H1 (cell line): Measurements from ENCODE around the gene C1orf21. TPM values are rescaled to one million over a fixed set of nuclear protein-coding genes. Genes with fewer than 3 reads are reported as not detected.

ENCODE experiments used
- CTCF ChIA-PET: fragments of 300-600 bp; sonication (Branson Sonifier 250); formaldehyde crosslinking; loops from one replicate; lab custom pipeline; 2021; ENCODE audit not compliant: partially characterized antibody; lab: Charles Lee
- POLR2A ChIA-PET: fragments of 300-600 bp; sonication (Branson Sonifier 250); formaldehyde crosslinking; loops from one replicate; lab custom pipeline; 2021; ENCODE audit warnings: inconsistent platforms; ENCODE audit not compliant: partially characterized antibody; lab: Charles Lee
- DNase-seq, 2 experiments: peaks; one replicate each; pipeline versions ENCODE4 v3.0.0 to v3.0.0-alpha.2; 2010 to 2022; ENCODE audit warnings: low spot score in 2 of 2, low read depth in 1 of 2, mixed read lengths in 1 of 2
- FAIRE-seq: peaks from 2 replicates; lab custom pipeline; 2011; peaks lifted over from hg19 to GRCh38; lab: Jason Lieb, UNC
- H2AFZ ChIP-seq: 2 replicates; pipeline ENCODE4 v1.8.1; 2012; ENCODE audit warnings: low read length, inconsistent platforms
- H2AK5ac ChIP-seq: 2 replicates; pipeline ENCODE4 v1.6.1; 2013; ENCODE audit warnings: low read depth, low read length
- H2BK120ac ChIP-seq: replicated peaks from 2 replicates; pipeline ENCODE3; 2013; ENCODE audit warnings: low read depth, low read length, inconsistent platforms
- H2BK12ac ChIP-seq: 2 replicates; pipeline ENCODE4 v1.6.1; 2013; ENCODE audit warnings: low read depth, low read length
- H2BK15ac ChIP-seq: 2 replicates; pipeline ENCODE4 v1.6.1; 2013; ENCODE audit warnings: low read length
- H2BK20ac ChIP-seq: 2 replicates; pipeline ENCODE4 v1.6.1; 2013; ENCODE audit warnings: low read length
- H2BK5ac ChIP-seq: 2 replicates; pipeline ENCODE4 v1.6.1; 2013; ENCODE audit warnings: low read depth, low read length
- H3K14ac ChIP-seq: 2 replicates; pipeline ENCODE4 v1.6.1; 2013; ENCODE audit warnings: inconsistent platforms; ENCODE audit not compliant: insufficient read length
- H3K18ac ChIP-seq: 2 replicates; pipeline ENCODE4 v1.6.1; 2013; ENCODE audit warnings: low read length; ENCODE audit errors: extremely low read depth
- H3K23ac ChIP-seq: 2 replicates; pipeline ENCODE4 v1.6.1; 2013; ENCODE audit warnings: inconsistent platforms; ENCODE audit not compliant: insufficient read length
- H3K23me2 ChIP-seq: 2 replicates; pipeline ENCODE4 v1.6.1; 2013; ENCODE audit warnings: low read depth, low read length
- H3K27ac ChIP-seq: 2 replicates; pipeline ENCODE4 v1.6.1; 2011; ENCODE audit warnings: low read depth, low read length, inconsistent platforms
- H3K27me3 ChIP-seq, 4 experiments: replicated peaks in 1 of 4; 1 replicate in 1 of 4; 2 replicates in 3 of 4; pipeline versions ENCODE4 v1.6.1 to v1.8.1; 2011 to 2013; ENCODE audit warnings: low read length in 3 of 4, mild to moderate bottlenecking in 3 of 4, inconsistent platforms in 2 of 4, mixed read lengths in 2 of 4, moderate library complexity in 1 of 4; ENCODE audit not compliant: control insufficient read depth in 3 of 4, insufficient read depth in 3 of 4; ENCODE audit errors: extremely low read depth in 1 of 4
- H3K36me3 ChIP-seq, 4 experiments: 2 replicates each; pipeline versions ENCODE4 v1.6.1 to v1.8.1; 2011 to 2013; ENCODE audit warnings: mild to moderate bottlenecking in 4 of 4, low read length in 3 of 4, moderate library complexity in 2 of 4, control low read depth in 1 of 4, inconsistent platforms in 1 of 4; ENCODE audit not compliant: insufficient read depth in 4 of 4, control insufficient read depth in 2 of 4
- H3K4ac ChIP-seq: replicated peaks from 2 replicates; pipeline ENCODE3; 2013; ENCODE audit warnings: low read length, low read depth, mixed read lengths, inconsistent platforms; ENCODE audit not compliant: insufficient read length
- H3K4me1 ChIP-seq, 4 experiments: replicated peaks in 1 of 4; 1 replicate in 1 of 4; 2 replicates in 3 of 4; pipeline versions ENCODE4 v1.6.1 to v1.8.1; 2011 to 2013; ENCODE audit warnings: low read length in 3 of 4, inconsistent platforms in 2 of 4, mixed read lengths in 1 of 4; ENCODE audit not compliant: insufficient read depth in 4 of 4, control insufficient read depth in 3 of 4
- H3K4me2 ChIP-seq, 2 experiments: 2 replicates each; pipeline versions ENCODE4 v1.6.1 to v1.8.1; 2011 to 2013; ENCODE audit warnings: low read depth in 2 of 2, low read length in 2 of 2, control low read depth in 1 of 2, inconsistent platforms in 1 of 2, mild to moderate bottlenecking in 1 of 2; ENCODE audit not compliant: insufficient read depth in 1 of 2
- H3K4me3 ChIP-seq, 4 experiments: fragments of 200-600, 300-600 bp in 1 of 4; sonication (generic), shearing (Covaris generic), sonication (Bioruptor Twin) in 1 of 4; 2 replicates each; pipeline versions ENCODE4 v1.5.1 to v1.8.1; 2011 to 2016; ENCODE audit warnings: low read length in 4 of 4, low read depth in 3 of 4, control low read depth in 2 of 4, inconsistent platforms in 2 of 4, mild to moderate bottlenecking in 2 of 4, mixed read lengths in 1 of 4, moderate library complexity in 1 of 4; ENCODE audit not compliant: insufficient read depth in 2 of 4; ENCODE audit errors: extremely low read depth in 1 of 4
- H3K56ac ChIP-seq: replicated peaks from 2 replicates; pipeline ENCODE3; 2013; ENCODE audit warnings: low read depth, mild to moderate bottlenecking, mixed read lengths, low read length, inconsistent platforms; ENCODE audit not compliant: insufficient read length
- H3K79me1 ChIP-seq: 2 replicates; pipeline ENCODE4 v1.6.1; 2013; ENCODE audit warnings: low read depth, low read length, control low read depth
- H3K79me2 ChIP-seq, 2 experiments: 2 replicates each; pipeline versions ENCODE4 v1.6.1 to v1.8.1; 2012 to 2013; ENCODE audit warnings: low read length in 2 of 2, mild to moderate bottlenecking in 2 of 2, inconsistent platforms in 1 of 2; ENCODE audit not compliant: insufficient read depth in 2 of 2, control insufficient read depth in 1 of 2
- H3K9ac ChIP-seq, 4 experiments: replicated peaks in 1 of 4; 1 replicate in 1 of 4; 2 replicates in 3 of 4; pipeline versions ENCODE4 v1.6.1 to v1.8.1; 2011 to 2013; ENCODE audit warnings: low read depth in 3 of 4, low read length in 3 of 4, control low read depth in 2 of 4, mild to moderate bottlenecking in 2 of 4, moderate library complexity in 2 of 4, inconsistent platforms in 1 of 4; ENCODE audit errors: extremely low read depth in 1 of 4
- H3K9me3 ChIP-seq, 2 experiments: 2 replicates each; pipeline versions ENCODE4 v1.6.1 to v1.8.1; 2012 to 2013; ENCODE audit warnings: mild to moderate bottlenecking in 2 of 2, moderate library complexity in 2 of 2, control low read depth in 1 of 2, inconsistent platforms in 1 of 2, low read depth in 1 of 2, low read length in 1 of 2, mixed read lengths in 1 of 2; ENCODE audit not compliant: insufficient read depth in 2 of 2
- H4K20me1 ChIP-seq, 2 experiments: replicated peaks in 1 of 2; 2 replicates each; pipeline versions ENCODE3 to v1.8.1; 2011 to 2013; ENCODE audit warnings: inconsistent platforms in 2 of 2, low read length in 2 of 2, mild to moderate bottlenecking in 1 of 2; ENCODE audit not compliant: insufficient read depth in 2 of 2, control insufficient read depth in 1 of 2
- H4K5ac ChIP-seq: 2 replicates; pipeline ENCODE4 v1.6.1; 2013; ENCODE audit warnings: low read length, low read depth, mixed read lengths, inconsistent platforms; ENCODE audit not compliant: insufficient read length
- H4K8ac ChIP-seq: 2 replicates; pipeline ENCODE4 v1.8.0; 2013; ENCODE audit warnings: mild to moderate bottlenecking, moderate library complexity, low read length, inconsistent platforms; ENCODE audit not compliant: insufficient read depth; ENCODE audit errors: extremely low read depth
- H4K91ac ChIP-seq: replicated peaks from 2 replicates; pipeline ENCODE3; 2013; ENCODE audit warnings: low read length, mixed read lengths, inconsistent platforms; ENCODE audit not compliant: insufficient read length
- ASH2L ChIP-seq: fragments of 200-600, 300-600 bp; sonication (generic); IDR thresholded peaks from one replicate; pipeline ENCODE4 v1.7.1; 2017; ENCODE audit warnings: low read length
- ATF3 ChIP-seq: IDR thresholded peaks from 2 replicates; pipeline ENCODE4 v1.6.1; 2011; ENCODE audit warnings: low read depth, mild to moderate bottlenecking, low read length; ENCODE audit not compliant: insufficient read depth
- BCL11A ChIP-seq, 2 experiments: IDR thresholded peaks; one replicate each; pipeline ENCODE4 v1.6.1; 2011; ENCODE audit warnings: low read depth in 2 of 2, low read length in 2 of 2, mild to moderate bottlenecking in 2 of 2
- CBX5 ChIP-seq: fragments of 300-800, 300-1000 bp; sonication (generic); IDR thresholded peaks from 2 replicates; pipeline ENCODE4 v1.7.1; 2016; ENCODE audit warnings: antibody characterized with exemption, low read length, low read depth
- CHD1 ChIP-seq: IDR thresholded peaks from 2 replicates; pipeline ENCODE4 v1.6.1; 2012; ENCODE audit warnings: low read depth, low read length, improper control_type of control experiment
- CHD2 ChIP-seq: IDR thresholded peaks from 2 replicates; pipeline ENCODE4 v1.6.1; 2012; ENCODE audit warnings: low read length, improper control_type of control experiment
- EP300 ChIP-seq, 2 experiments: IDR thresholded peaks; 1 replicate in 1 of 2; 2 replicates in 1 of 2; pipeline ENCODE4 v1.6.1; 2011 to 2012; ENCODE audit warnings: low read depth in 2 of 2, low read length in 2 of 2, mild to moderate bottlenecking in 2 of 2, borderline replicate concordance in 1 of 2, inconsistent platforms in 1 of 2, moderate library complexity in 1 of 2
- POLR2A ChIP-seq, 2 experiments: IDR thresholded peaks; 1 replicate in 1 of 2; 2 replicates in 1 of 2; pipeline ENCODE4 v1.6.1; 2011; ENCODE audit warnings: low read depth in 2 of 2, low read length in 2 of 2, mild to moderate bottlenecking in 2 of 2; ENCODE audit errors: control extremely low read depth in 1 of 2
- RAD21 ChIP-seq, 2 experiments: IDR thresholded peaks in 1 of 2; conservative IDR thresholded peaks in 1 of 2; 2 replicates each; pipeline ENCODE4 v1.6.1; 2011; ENCODE audit warnings: low read depth in 2 of 2, low read length in 2 of 2, improper control_type of control experiment in 1 of 2, inconsistent platforms in 1 of 2, mild to moderate bottlenecking in 1 of 2, moderate library complexity in 1 of 2
- SIN3A ChIP-seq, 2 experiments: IDR thresholded peaks in 1 of 2; conservative IDR thresholded peaks in 1 of 2; 2 replicates each; pipeline ENCODE4 v1.6.1; 2011 to 2012; ENCODE audit warnings: low read length in 2 of 2, improper control_type of control experiment in 1 of 2, low read depth in 1 of 2, mild to moderate bottlenecking in 1 of 2
- SIX5 ChIP-seq: IDR thresholded peaks from 2 replicates; pipeline ENCODE4 v1.6.1; 2011; ENCODE audit warnings: mild to moderate bottlenecking, low read depth, low read length
- TBP ChIP-seq: IDR thresholded peaks from 2 replicates; pipeline ENCODE4 v1.6.1; 2011; ENCODE audit warnings: low read depth, low read length, improper control_type of control experiment
- WGBS, 2 experiments: shearing (Covaris generic) in 1 of 2; methylation state at CpG; one replicate each; pipeline versions ENCODE4 v1.1.6 to v1.1.7; 2013 to 2015; ENCODE audit warnings: low lambda C conversion rate in 2 of 2, mixed read lengths in 2 of 2, inconsistent platforms in 1 of 2, low coverage in 1 of 2, missing lambda C conversion rate in 1 of 2; ENCODE audit not compliant: insufficient replicate concordance in 2 of 2, insufficient coverage in 1 of 2, insufficient read length in 1 of 2; ENCODE audit errors: extremely low coverage in 1 of 2, missing lambda C conversion rate in 1 of 2; 5-methylcytosine and 5-hydroxymethylcytosine counted together
- polyA plus RNA-seq, 7 experiments: library from polyadenylated mRNA; depleted of rRNA in 3 of 7; stranded (reverse) in 5 of 7; unstranded in 2 of 7; fragments of >200 nt in 5 of 7; fragments of 200-250 nt in 2 of 7; gene quantifications; 1 replicate in 5 of 7; 2 replicates in 1 of 7; 4 replicates in 1 of 7; pipeline versions ENCODE4 v1.2.1 to v1.2.3, GENCODE V29; 2011 to 2013; ENCODE audit warnings: missing spikeins in 2 of 7, mixed read lengths in 2 of 7
- total RNA-seq: library from RNA; stranded (reverse); fragmentation: NEBNext Ultra II Directional; extraction: Animal tissue kit (Norgen Biotek cat#: 25700); gene quantifications from 2 replicates; pipeline ENCODE4 v1.2.1, GENCODE V29; 2021
- TF ChIP-seq, protein P1 (sequence below): IDR thresholded peaks from 2 replicates; pipeline ENCODE4 v1.6.1; 2012; ENCODE audit warnings: inconsistent platforms

The C1orf21 gene
- total and polyA plus RNA-seq, 2 of the 8 experiments (the other 6 are each of a cell fraction or from before 2014, with no cell fraction given), result 16.6 to 51.0 TPM

- H3K4me1 ChIP-seq, result peaks cover 0 to 4% (median 1%) of the 10 kb centered on the region in 4 experiments; a peak in 4 of 7 replicates
- H2BK12ac ChIP-seq, result no peak overlapping the region
- no peak overlapping the region for H3K18ac ChIP-seq
- H4K8ac ChIP-seq, result no peak overlapping the region
- H3K23ac ChIP-seq, result no peak overlapping the region
- H2AFZ ChIP-seq, result no peak overlapping the region
- no peaks in the 10 kb centered on the region for H3K27me3 ChIP-seq
- no peak overlapping the region for H2AK5ac ChIP-seq
- H3K79me2 ChIP-seq, result peaks cover 0 to 3% of the 10 kb centered on the region in 2 experiments; a peak in 2 of 4 replicates
- H3K27ac ChIP-seq, result no peak overlapping the region
- no peaks in the 10 kb centered on the region; a peak in 1 of 8 replicates for H3K36me3 ChIP-seq
- H3K4me3 ChIP-seq, result no peak overlapping the region
- H3K4me2 ChIP-seq, result no peak overlapping the region
- no peak overlapping the region for H3K14ac ChIP-seq
- H2BK15ac ChIP-seq, result no peak overlapping the region
- DNase-seq (no peak), FAIRE-seq (no peak)
- no peak overlapping the region for H4K5ac ChIP-seq
- H4K91ac ChIP-seq, result no peak overlapping the region
- ChIA-PET POLR2A (no interaction called here), CTCF (interaction anchor here (1.3 to 2.1 kb wide), 2 partner anchors 10 to 107 kb away, joined by 4 to 5 read pairs; no protein-coding TSS in a partner anchor)
- no peak overlapping the region for H3K9ac ChIP-seq
- no peak overlapping the region for H2BK120ac ChIP-seq
- no peaks in the 10 kb centered on the region for H4K20me1 ChIP-seq
- no peaks in the 10 kb centered on the region for H3K23me2 ChIP-seq
- H3K4ac ChIP-seq, result no peak overlapping the region
- H3K79me1 ChIP-seq, result no peaks in the 10 kb centered on the region
- no peak overlapping the region for H3K56ac ChIP-seq
- H2BK5ac ChIP-seq, result no peak overlapping the region
- WGBS, 2 experiments, result 89% methylated on average over 2 of the region's 2 CpGs; no CpG with 5 or more reads in 1 of the 2 experiments
- H3K9me3 ChIP-seq, result no peaks in the 10 kb centered on the region
- H2BK20ac ChIP-seq, result no peak overlapping the region
- TF ChIP-seq TBP (no peak), ASH2L (no peak), ATF3 (no peak), SIX5 (no peak), EP300 (IDR thresholded peaks at IDR 0.05; ENCODE audit: borderline replicate concordance in 1 of 2, low read depth in 2 of 2, low read length in 2 of 2) (no peak), CHD2 (no peak), POLR2A (IDR thresholded peaks at IDR 0.05; ENCODE audit: control extremely low read depth in 1 of 2, low read depth in 2 of 2, low read length in 2 of 2) (no peak), CBX5 (no peak), SIN3A (conservative IDR thresholded peaks at IDR 0.05 in 1 of 2, IDR thresholded peaks at IDR 0.05 in 1 of 2; ENCODE audit: low read depth in 1 of 2, low read length in 2 of 2) (no peak), RAD21 (IDR thresholded peaks at IDR 0.05 in 1 of 2, conservative IDR thresholded peaks at IDR 0.05 in 1 of 2; ENCODE audit: low read depth in 2 of 2, low read length in 2 of 2) (no peak), BCL11A (IDR thresholded peaks at IDR 0.05; ENCODE audit: low read depth in 2 of 2, low read length in 2 of 2) (no peak), CHD1 (no peak)
- TF ChIP-seq, protein P1, sequence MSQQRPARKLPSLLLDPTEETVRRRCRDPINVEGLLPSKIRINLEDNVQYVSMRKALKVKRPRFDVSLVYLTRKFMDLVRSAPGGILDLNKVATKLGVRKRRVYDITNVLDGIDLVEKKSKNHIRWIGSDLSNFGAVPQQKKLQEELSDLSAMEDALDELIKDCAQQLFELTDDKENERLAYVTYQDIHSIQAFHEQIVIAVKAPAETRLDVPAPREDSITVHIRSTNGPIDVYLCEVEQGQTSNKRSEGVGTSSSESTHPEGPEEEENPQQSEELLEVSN, result no peak
These were observed 169.8 kb downstream of the C1orf21 start for GRCh38 chr1:184556665-184557064.
